ENCODE measurements around the gene HES1.

HES1 gene

GRCh38 chr3:194101592-194102432 is 34.1 kb upstream of the HES1 start:
- no peak overlapping the region for H2AFZ ChIP-seq (ENCODE audit: low read depth, low read length, severe bottlenecking)
- H4K20me1 ChIP-seq (ENCODE audit: low read depth, low read length) = no peaks in the 10 kb centered on the region
- peak overlapping the region; percentile 98 for H3K4me2 ChIP-seq (ENCODE audit: low read depth, low read length, poor library complexity, severe bottlenecking)
- peak overlapping the region; percentile 99 for H3K27ac ChIP-seq (ENCODE audit: low read depth, low read length)
- peak overlapping the region; percentile 51; the same call in 1 of the 2 replicates for H3K9ac ChIP-seq (ENCODE audit: low read length)
- H3K9me3 ChIP-seq (ENCODE audit: insufficient read depth, low read length) = no peaks in the 10 kb centered on the region
- H3K36me3 ChIP-seq (ENCODE audit: low read length) = no peaks in the 10 kb centered on the region
- no peaks in the 10 kb centered on the region for H3K27me3 ChIP-seq (ENCODE audit: low read length)
- 0 out of 2 replicates have a peak, but pooled peaks cover 8% of the 10 kb centered on the region for H3K79me2 ChIP-seq (ENCODE audit: insufficient read depth, low read length)
- H3K9me2 ChIP-seq (replicated peaks; ENCODE audit: insufficient read depth, low read length) = no peaks in the 10 kb centered on the region
- TF ChIP-seq CTCF (IDR thresholded peaks at IDR 0.05; ENCODE audit: insufficient read depth, low read length, poor library complexity, severe bottlenecking) (no peak), EZH2phosphoT487 (conservative IDR thresholded peaks at IDR 0.05; ENCODE audit: low read length) (no peak)
- H3K4me3 ChIP-seq (ENCODE audit: insufficient read depth, low read length, poor library complexity, severe bottlenecking) = peak overlapping the region; percentile 16
- peaks cover 51% of the 10 kb centered on the region for H3F3A ChIP-seq (ENCODE audit: insufficient read depth)

GRCh38 chr3:194102436-194102835 is 33.5 kb upstream of the HES1 start:
- Histone ChIP-seq H3K4me2 (ENCODE audit: low read depth, low read length, poor library complexity, severe bottlenecking) (peak overlapping the region; percentile 98), H3K36me3 (ENCODE audit: low read length) (no peaks in the 10 kb centered on the region), H3K27ac (ENCODE audit: low read depth, low read length) (peak overlapping the region; percentile 99), H3K9me2 (replicated peaks; ENCODE audit: insufficient read depth, low read length) (no peaks in the 10 kb centered on the region), H3K9ac (ENCODE audit: low read length) (peak overlapping the region; percentile 51), H3K9me3 (ENCODE audit: insufficient read depth, low read length) (no peaks in the 10 kb centered on the region), H3K79me2 (ENCODE audit: insufficient read depth, low read length) (0 out of 2 replicates have a peak, but pooled peaks cover 8% of the 10 kb centered on the region), H3F3A (ENCODE audit: insufficient read depth) (peaks cover 51% of the 10 kb centered on the region), H2AFZ (ENCODE audit: low read depth, low read length, severe bottlenecking) (peak overlapping the region; percentile 1), H3K4me3 (ENCODE audit: insufficient read depth, low read length, poor library complexity, severe bottlenecking) (peak overlapping the region; percentile 16), H3K27me3 (ENCODE audit: low read length) (no peaks in the 10 kb centered on the region), H4K20me1 (ENCODE audit: low read depth, low read length) (no peaks in the 10 kb centered on the region)
- TF ChIP-seq EZH2phosphoT487 (conservative IDR thresholded peaks at IDR 0.05; ENCODE audit: low read length) = no peak
- TF ChIP-seq CTCF (IDR thresholded peaks at IDR 0.05; ENCODE audit: insufficient read depth, low read length, poor library complexity, severe bottlenecking) = no peak

- H3K4me3 ChIP-seq (ENCODE audit: insufficient read depth, low read length, poor library complexity, severe bottlenecking) = peak overlapping the region; percentile 16
- no peak for TF ChIP-seq EZH2phosphoT487 (conservative IDR thresholded peaks at IDR 0.05; ENCODE audit: low read length)
- peak; percentile 11 for TF ChIP-seq CTCF (IDR thresholded peaks at IDR 0.05; ENCODE audit: insufficient read depth, low read length, poor library complexity, severe bottlenecking)
- peak overlapping the region; percentile 98 for H3K4me2 ChIP-seq (ENCODE audit: low read depth, low read length, poor library complexity, severe bottlenecking)
- no peaks in the 10 kb centered on the region for H3K9me3 ChIP-seq (ENCODE audit: insufficient read depth, low read length)
- H3K36me3 ChIP-seq (ENCODE audit: low read length) = no peaks in the 10 kb centered on the region
- H4K20me1 ChIP-seq (ENCODE audit: low read depth, low read length) = no peaks in the 10 kb centered on the region
- no peaks in the 10 kb centered on the region for H3K27me3 ChIP-seq (ENCODE audit: low read length)
- no peaks in the 10 kb centered on the region for H3K9me2 ChIP-seq (replicated peaks; ENCODE audit: insufficient read depth, low read length)
- peaks cover 56% of the 10 kb centered on the region for H3F3A ChIP-seq (ENCODE audit: insufficient read depth)
- 0 out of 2 replicates have a peak, but pooled peaks cover 8% of the 10 kb centered on the region for H3K79me2 ChIP-seq (ENCODE audit: insufficient read depth, low read length)
- H2AFZ ChIP-seq (ENCODE audit: low read depth, low read length, severe bottlenecking) = peak overlapping the region; percentile 8
- peak overlapping the region; percentile 99 for H3K27ac ChIP-seq (ENCODE audit: low read depth, low read length)
- H3K9ac ChIP-seq (ENCODE audit: low read length) = peak overlapping the region; percentile 77
Measured at GRCh38 chr3:194103505-194103904, 32.4 kb upstream of the HES1 start.

All from SU-DHL-6 (cell line).